Activated naive CD4-positive, alpha-beta T cell treated with Interleukin-2 at 50 U/mL for 16 hours (primary cell): Measurements from ENCODE around the gene PPM1D.
A peak's percentile ranks its signal among the peaks of the same experiment; 100 is the strongest.

Experiments
- DNase-seq: peaks from one replicate; pipeline ENCODE4 v3.0.0-alpha.2; 2020

The PPM1D gene

DNA sequence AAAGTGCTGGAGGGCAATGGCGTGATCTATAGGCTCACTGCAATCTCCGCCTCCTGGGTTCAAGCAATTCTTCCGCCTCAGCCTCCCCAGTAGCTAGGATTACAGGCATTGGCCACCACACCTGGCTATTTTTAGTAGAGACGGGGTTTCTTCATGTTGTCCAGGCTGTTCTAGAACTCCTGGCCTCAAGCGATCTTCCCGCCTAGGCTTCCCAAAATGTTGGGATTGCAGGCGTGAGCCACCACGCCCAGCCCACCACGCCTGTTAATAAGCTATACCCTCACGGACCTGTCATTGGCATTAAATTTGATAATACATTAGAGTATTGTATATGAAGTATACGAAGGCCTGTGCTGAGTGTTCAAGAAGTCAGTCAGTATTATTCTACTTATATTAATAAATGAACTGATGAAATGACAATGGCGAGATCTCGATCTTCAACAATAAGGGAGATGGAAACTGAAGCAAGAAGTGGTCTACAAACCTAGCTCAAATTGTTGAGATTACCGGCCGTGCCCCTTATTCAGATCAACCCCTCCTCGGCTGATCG, 76.8 kb downstream of the PPM1D start:
- DNase-seq = no peak

DNA sequence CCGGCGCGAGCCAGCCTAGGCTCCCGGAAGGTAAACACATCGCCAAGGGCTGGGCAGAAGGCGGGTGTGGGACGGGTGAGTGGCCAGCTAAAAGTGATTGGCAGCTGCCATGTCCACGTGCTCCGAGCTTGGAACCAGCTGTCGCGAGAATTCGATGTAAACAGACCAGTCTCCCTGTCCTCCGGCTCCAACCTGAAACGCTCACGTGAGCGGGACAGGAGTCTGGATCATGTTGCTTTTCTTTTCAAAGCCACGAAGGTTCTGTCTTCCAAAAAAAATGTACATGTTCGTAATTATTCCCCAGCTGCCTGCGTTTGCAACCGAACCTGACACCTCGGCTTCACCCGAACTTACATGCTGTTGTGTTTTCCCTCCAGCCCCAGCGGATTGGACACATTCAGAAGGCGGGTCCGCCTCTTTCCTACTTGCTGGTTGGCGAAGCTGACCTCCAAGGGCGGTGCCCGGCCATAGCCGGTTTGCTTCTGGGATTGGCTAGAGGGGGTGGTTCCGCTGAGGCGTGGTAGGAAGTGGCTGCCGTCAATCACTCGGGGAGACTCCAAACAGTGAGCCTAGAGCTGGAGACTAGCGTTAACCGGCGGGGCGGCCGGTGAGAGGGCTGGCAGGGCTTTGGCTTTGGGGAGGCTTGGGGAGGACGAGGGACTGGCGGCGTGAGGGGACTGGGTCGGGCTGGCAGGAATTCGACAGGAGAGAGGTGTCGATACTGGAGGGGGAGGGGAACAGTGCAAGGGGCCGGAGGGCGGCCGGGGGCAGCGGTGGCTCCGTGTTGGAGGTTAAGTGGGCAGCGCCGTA, 77.5 kb downstream of the PPM1D start, which contains the start of gene BCAS3:
TSS of gene BCAS3 (plus strand) at position 544 of the 810 bp plus-strand sequence.
- DNase-seq = peak; percentile 98

DNA sequence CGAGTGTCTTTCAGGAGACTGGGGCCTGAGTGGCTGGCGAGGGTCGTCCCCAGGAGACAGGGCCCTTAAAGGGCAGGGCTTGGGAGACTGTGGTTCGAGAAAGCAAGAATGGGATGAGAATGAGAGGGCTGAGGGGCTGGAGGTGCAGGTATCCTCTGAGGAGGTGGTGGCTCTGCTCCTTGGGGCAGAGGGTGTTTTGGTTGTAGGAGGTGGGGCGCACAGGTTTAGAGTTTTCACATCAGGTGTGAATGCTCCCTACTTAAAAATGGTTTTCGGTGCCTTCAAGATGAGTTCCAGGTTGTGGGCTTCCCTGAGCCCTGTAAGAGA, 78.1 kb downstream of the PPM1D start:
- DNase-seq = no peak

DNA sequence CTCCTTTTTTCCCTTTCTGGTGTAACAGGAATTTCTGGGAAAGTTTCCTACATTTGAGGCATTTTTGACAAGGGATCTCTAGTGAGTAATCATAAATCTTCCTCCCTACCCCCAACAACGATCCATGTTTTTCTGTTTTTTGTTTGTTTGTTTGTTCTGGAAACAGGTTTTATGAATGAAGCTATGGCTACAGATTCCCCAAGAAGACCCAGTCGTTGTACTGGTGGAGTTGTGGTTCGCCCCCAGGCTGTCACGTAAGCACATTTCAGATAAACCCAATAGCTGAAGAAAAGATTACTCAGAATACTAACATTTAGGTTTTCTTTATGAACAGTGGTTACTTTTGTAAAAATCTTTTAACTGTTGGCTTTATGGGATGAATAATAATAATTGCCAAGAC, 79.3 kb downstream of the PPM1D start:
- DNase-seq = no peak

DNA sequence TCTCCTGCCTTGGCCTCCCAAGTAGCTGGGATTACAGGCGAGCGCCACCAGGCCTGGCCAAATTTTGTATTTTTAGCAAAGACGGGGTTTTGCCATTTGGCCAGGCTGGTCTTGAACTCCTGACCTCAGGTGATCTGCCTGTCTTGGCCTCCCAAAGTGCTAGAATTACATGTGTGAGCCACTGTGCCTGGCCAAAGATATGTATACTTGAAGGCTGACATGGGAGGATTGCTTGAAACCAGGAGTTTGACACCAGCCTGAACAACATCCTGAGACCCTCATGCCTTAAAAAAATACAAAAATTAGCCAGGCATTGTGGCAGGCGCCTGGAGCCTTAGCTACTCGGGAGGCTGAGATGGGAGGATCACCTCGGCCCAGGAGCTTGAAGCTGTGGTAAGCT, 80.8 kb downstream of the PPM1D start:
- no peak for DNase-seq

DNA sequence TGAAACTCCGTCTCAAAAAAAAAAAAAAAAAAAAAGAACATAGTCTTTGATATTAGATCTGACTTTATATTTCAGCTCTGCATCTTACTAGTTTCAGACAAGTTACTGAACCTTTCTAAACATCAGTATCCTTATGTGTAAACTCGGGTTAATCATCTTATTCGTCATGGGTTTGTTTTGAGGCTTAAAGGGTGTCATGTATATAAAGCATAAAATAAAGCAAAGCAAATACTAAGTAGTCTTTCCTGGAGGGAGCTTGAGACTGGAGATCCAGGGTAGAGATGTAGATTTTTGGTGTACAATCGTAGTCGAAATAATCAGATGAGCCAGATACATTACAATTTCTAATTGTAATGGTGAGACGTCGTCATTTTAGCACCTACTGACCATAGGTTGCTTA, 85.4 kb downstream of the PPM1D start:
- DNase-seq = no peak

DNA sequence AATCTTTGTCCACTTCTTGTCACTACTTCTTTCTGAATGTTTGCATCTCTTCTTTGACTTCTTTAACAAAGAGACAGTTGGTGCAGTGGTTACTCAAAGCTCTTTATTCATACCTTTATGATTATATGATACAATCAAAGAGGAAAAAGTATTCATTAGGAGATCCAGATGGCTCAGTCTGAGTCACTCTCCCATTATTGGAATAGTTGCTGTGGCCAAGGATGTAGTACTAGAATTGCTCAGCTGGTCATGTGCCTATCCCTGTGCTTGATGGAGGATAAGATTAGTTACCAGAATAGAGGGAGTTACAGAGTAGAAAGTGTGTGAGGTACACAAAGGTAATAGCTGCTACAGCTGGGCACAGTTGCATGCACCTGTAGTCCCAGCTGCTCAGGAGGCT, 96.0 kb downstream of the PPM1D start:
- no peak for DNase-seq

DNA sequence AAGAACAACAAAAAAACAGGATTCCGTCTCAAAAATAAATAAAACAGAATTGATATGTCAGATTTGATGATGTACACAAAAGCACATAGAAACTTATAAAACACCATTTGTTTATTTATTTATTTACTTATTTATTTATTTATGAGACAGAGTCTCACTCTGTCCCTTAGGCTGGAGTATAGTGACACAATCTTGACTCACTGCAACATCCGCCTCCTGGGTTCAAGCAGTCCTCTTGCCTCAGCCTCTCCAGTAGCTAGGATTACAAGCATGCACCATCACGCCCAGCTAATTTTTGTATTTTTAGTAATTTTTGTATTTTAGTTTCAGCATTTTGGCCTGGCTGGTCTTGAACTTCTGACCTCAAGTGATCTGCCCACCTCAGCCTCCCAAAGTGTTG, 99.1 kb downstream of the PPM1D start:
- no peak for DNase-seq

DNA sequence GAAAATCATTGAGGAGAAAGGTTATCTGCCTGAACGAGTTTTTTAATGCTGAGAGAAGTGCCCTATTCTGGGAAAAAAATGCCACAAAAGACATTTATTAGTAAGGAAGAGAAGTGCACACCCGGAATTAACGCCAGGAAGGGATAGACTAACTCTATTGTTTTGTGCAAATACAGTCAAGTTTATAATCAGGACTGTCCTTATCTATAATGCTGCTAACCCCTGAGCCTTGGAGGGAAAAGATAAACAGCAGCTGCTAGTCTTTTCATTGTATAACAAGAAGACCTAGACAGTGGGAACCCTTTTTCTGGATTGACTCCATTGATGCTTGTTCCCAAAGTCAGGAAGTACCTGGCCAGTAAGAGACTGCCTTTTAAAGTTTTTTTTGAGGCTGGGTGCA, 104.2 kb downstream of the PPM1D start:
- no peak for DNase-seq

DNA sequence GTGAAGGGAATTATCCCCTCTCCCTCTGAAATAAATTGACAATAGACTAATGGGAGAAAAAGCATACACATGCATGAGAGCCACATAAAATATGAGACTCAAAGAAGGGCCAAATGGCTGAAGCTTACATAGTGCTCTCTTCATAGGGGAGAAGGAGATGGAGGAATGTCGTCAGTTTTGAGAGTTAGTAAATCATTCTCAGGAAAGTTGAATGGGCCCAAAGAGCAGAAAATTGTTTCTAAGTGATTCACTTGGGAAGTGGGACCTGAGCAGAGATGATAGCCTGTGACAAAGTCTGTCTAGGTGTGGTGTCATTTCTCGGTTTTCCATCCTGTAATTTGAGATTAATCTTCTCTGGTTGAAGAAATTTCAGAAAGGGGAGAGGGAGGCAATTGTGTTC, 112.7 kb downstream of the PPM1D start:
- no peak for DNase-seq

DNA sequence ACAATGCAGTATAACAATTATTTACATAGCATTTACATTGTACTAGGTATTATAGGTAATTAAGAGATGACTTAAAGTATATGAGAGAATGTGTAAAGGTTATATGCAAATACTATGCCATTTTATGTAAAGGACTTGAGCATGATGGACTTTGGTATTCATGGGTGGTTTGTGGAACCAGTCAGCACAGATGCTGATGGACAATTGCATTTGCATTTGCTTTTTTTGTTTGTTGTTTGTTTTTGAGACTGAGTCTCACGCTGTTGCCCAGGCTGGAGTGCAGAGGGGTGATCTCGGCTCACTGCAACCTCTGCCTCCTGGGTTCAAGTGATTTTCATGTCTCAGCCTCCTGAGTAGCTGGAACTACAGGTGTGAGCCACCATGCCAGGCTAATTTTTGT, 113.6 kb downstream of the PPM1D start:
- DNase-seq = no peak
